OCI-LY1 (cell line): ENCODE results near the gene PPP1R15B.

ENCODE experiments used
- H2AFZ ChIP-seq: fragments of 200-600 bp; sonication (generic), shearing (Covaris generic); 2 replicates; pipeline ENCODE4 v1.6.0; 2014; ENCODE audit warnings: antibody characterized with exemption, mild to moderate bottlenecking, low read length
- H3F3A ChIP-seq: fragments of 200-600 bp; sonication (generic), shearing (Covaris generic); 2 replicates; pipeline ENCODE4 v1.6.0; 2014; ENCODE audit warnings: mild to moderate bottlenecking, antibody characterized with exemption, low read length, moderate library complexity; ENCODE audit not compliant: insufficient read depth
- H3K27ac ChIP-seq: fragments of 200-600 bp; sonication (generic); 2 replicates; pipeline ENCODE4 v1.5.1; 2014; ENCODE audit warnings: low read length, mixed run types, mild to moderate bottlenecking, low read depth; ENCODE audit not compliant: poor library complexity, severe bottlenecking
- H3K27me3 ChIP-seq: fragments of 200-600 bp; sonication (generic); 2 replicates; pipeline ENCODE4 v1.6.0; 2014; ENCODE audit warnings: antibody characterized with exemption, mild to moderate bottlenecking, low read length, moderate library complexity; ENCODE audit not compliant: insufficient read depth
- H3K36me3 ChIP-seq: fragments of 200-600 bp; sonication (generic); 2 replicates; pipeline ENCODE4 v1.6.1; 2014; ENCODE audit warnings: mild to moderate bottlenecking, antibody characterized with exemption, low read length, moderate library complexity, mixed read lengths; ENCODE audit not compliant: insufficient read depth
- H3K4me1 ChIP-seq: fragments of 200-600 bp; sonication (generic); 2 replicates; pipeline ENCODE4 v1.5.1; 2014; ENCODE audit warnings: mild to moderate bottlenecking, low read length, moderate library complexity; ENCODE audit not compliant: insufficient read depth, severe bottlenecking
- H3K4me2 ChIP-seq: fragments of 200-600 bp; sonication (generic), shearing (Covaris generic); 2 replicates; pipeline ENCODE4 v1.6.1; 2014; ENCODE audit warnings: low read length
- H3K4me3 ChIP-seq: fragments of 200-600 bp; sonication (generic); 2 replicates; pipeline ENCODE4 v1.5.1; 2014; ENCODE audit warnings: low read length, low read depth, mild to moderate bottlenecking, mixed read lengths; ENCODE audit not compliant: poor library complexity, severe bottlenecking
- H3K79me2 ChIP-seq: fragments of 200-600 bp; shearing (Covaris generic); 2 replicates; pipeline ENCODE4 v1.6.1; 2016; ENCODE audit warnings: mixed run types, low read length, mixed read lengths; ENCODE audit not compliant: insufficient read depth
- H3K9ac ChIP-seq: fragments of 200-600 bp; sonication (generic), shearing (Covaris generic); 2 replicates; pipeline ENCODE4 v1.6.1; 2014; ENCODE audit warnings: mild to moderate bottlenecking, low read length, mixed read lengths
- H3K9me2 ChIP-seq: fragments of 200-600 bp; sonication (generic), shearing (Covaris generic); 2 replicates; pipeline ENCODE4 v1.6.1; 2014; ENCODE audit warnings: low read depth, mild to moderate bottlenecking, low read length, mixed read lengths
- H3K9me3 ChIP-seq: fragments of 200-600 bp; shearing (Covaris generic); 2 replicates; pipeline ENCODE4 v1.6.1; 2014; ENCODE audit warnings: low read length, mixed read lengths
- H4K20me1 ChIP-seq: fragments of 200-600 bp; sonication (generic), shearing (Covaris generic); 2 replicates; pipeline ENCODE4 v1.6.0; 2016; ENCODE audit warnings: mild to moderate bottlenecking, low read length; ENCODE audit not compliant: insufficient read depth
- EZH2 ChIP-seq: fragments of 200-600 bp; sonication (generic), shearing (Covaris generic); IDR thresholded peaks from 2 replicates; pipeline ENCODE4 v1.8.0; 2017; ENCODE audit warnings: borderline replicate concordance, mixed run types, mild to moderate bottlenecking, antibody characterized with exemption, low read length, moderate library complexity, mixed read lengths
- TF ChIP-seq, protein P1 (sequence below): fragments of 200-600 bp; sonication (generic), shearing (Covaris generic); IDR thresholded peaks from 2 replicates; pipeline ENCODE4 v1.5.1; 2017; ENCODE audit warnings: mild to moderate bottlenecking, antibody characterized with exemption, low read length, moderate library complexity, mixed read lengths

PPP1R15B gene

DNA sequence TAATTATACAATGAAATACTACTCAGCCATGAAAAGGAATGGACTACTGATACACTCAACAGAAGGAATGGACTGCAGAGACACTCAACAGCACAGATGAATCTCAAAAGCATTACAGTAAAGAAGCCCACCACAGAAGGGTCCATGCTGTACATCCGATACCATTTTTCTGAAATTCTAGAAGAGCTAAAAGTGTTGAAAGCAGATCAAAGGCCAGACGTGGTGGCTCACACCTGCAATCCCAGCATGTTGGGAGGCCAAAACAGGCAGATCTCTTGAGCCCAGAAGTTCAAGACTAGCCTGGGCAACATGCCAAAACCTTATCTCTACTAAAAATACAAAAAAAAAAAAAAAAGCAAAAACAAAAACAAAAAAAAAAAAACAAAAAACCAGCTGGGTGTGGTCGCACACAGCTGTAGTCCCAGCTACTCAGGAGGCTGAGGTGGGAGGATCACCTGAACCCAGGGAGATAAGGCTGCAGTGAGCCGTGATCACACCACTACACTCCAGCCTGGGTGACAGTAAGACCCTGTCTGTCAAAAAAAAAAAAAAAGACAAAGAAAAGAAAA is 15.5 kb downstream of the PPP1R15B start:
- Histone ChIP-seq H3K27ac (no peak overlapping the region), H3F3A (no peaks in the 10 kb centered on the region), H3K27me3 (no peaks in the 10 kb centered on the region), H3K9ac (no peak overlapping the region), H2AFZ (no peak overlapping the region), H3K36me3 (peaks cover 47% of the 10 kb centered on the region), H3K4me1 (no peaks in the 10 kb centered on the region), H3K4me3 (no peak overlapping the region), H3K79me2 (no peaks in the 10 kb centered on the region), H4K20me1 (no peaks in the 10 kb centered on the region), H3K9me3 (0 out of 2 replicates have a peak, but pooled peaks cover 3% of the 10 kb centered on the region), H3K4me2 (no peak overlapping the region), H3K9me2 (no peaks in the 10 kb centered on the region)
- no peak for TF ChIP-seq EZH2
- TF ChIP-seq, protein P1, sequence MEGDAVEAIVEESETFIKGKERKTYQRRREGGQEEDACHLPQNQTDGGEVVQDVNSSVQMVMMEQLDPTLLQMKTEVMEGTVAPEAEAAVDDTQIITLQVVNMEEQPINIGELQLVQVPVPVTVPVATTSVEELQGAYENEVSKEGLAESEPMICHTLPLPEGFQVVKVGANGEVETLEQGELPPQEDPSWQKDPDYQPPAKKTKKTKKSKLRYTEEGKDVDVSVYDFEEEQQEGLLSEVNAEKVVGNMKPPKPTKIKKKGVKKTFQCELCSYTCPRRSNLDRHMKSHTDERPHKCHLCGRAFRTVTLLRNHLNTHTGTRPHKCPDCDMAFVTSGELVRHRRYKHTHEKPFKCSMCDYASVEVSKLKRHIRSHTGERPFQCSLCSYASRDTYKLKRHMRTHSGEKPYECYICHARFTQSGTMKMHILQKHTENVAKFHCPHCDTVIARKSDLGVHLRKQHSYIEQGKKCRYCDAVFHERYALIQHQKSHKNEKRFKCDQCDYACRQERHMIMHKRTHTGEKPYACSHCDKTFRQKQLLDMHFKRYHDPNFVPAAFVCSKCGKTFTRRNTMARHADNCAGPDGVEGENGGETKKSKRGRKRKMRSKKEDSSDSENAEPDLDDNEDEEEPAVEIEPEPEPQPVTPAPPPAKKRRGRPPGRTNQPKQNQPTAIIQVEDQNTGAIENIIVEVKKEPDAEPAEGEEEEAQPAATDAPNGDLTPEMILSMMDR = no peak

DNA sequence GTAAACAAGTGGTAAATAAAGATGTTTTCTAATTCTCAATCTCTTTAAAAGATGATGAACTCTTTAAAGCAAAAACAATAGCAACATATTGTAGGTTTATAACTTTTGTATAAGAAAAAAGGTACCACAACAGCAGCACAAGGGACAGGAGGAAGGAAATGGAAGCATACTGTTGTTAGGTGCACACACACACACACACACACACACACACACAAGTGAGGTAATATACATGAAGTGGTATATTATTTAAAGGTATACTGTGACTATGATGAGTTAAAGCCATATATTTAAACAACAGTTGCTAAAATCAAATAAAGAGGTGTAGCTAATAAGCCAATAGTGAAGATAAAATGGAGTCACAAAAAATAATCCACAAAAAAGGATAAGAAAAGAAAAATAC is 20.0 kb downstream of the PPP1R15B start:
- no peaks in the 10 kb centered on the region for H3K79me2 ChIP-seq
- H3K4me3 ChIP-seq = no peak overlapping the region
- no peak overlapping the region for H3K4me2 ChIP-seq
- H3K36me3 ChIP-seq = peaks cover 9% of the 10 kb centered on the region
- H2AFZ ChIP-seq = no peak overlapping the region
- H3K9ac ChIP-seq = no peak overlapping the region
- no peaks in the 10 kb centered on the region for H4K20me1 ChIP-seq
- 0 out of 2 replicates have a peak, but pooled peaks cover 3% of the 10 kb centered on the region for H3K9me3 ChIP-seq
- H3K4me1 ChIP-seq = no peaks in the 10 kb centered on the region
- H3K27me3 ChIP-seq = no peaks in the 10 kb centered on the region
- no peak for TF ChIP-seq EZH2
- TF ChIP-seq, protein P1 = no peak
- H3K27ac ChIP-seq = no peak overlapping the region
- no peaks in the 10 kb centered on the region for H3K9me2 ChIP-seq
- H3F3A ChIP-seq = no peaks in the 10 kb centered on the region

DNA sequence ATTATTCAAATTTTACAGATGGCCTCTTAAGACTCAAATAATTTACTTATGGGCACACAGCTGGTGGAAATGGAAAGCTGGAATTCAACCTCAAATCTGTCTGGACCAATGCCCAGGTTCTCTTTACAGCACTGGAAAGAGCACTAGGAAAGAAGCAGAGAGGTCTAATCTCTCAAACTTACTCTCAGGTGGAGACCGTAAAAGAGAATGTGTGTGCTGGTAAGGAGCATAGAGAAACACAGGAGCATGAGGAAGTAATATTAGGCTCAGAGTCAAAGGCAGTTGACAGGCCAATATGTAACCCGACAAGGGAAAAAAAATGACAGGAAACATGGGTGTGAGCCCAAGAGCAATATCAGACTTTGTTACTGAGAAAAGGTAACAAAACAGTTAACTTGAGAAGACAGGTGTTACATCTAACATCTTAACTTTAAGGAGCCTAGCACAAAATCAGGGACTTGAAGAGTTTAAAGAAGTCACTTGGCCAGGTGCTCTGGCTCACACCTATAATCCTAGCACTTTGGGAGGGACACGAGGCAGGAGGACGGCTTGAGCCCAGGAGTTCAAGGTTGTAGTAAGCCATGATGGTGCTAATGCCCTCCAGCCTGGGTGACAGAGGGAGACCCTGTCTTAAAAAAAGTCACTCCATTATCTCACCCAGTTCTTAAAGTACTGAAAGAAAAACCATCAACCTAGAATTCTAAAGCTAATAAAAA is 20.7 kb downstream of the PPP1R15B start:
- H3K4me3 ChIP-seq = no peak overlapping the region
- 0 out of 2 replicates have a peak, but pooled peaks cover 3% of the 10 kb centered on the region for H3K9me3 ChIP-seq
- H3K79me2 ChIP-seq = no peaks in the 10 kb centered on the region
- peaks cover 2% of the 10 kb centered on the region for H3K36me3 ChIP-seq
- H2AFZ ChIP-seq = no peak overlapping the region
- H3K4me1 ChIP-seq = no peaks in the 10 kb centered on the region
- H3K27ac ChIP-seq = no peak overlapping the region
- H3K9ac ChIP-seq = no peak overlapping the region
- H3K9me2 ChIP-seq = no peaks in the 10 kb centered on the region
- H4K20me1 ChIP-seq = no peaks in the 10 kb centered on the region
- H3K4me2 ChIP-seq = no peak overlapping the region
- no peaks in the 10 kb centered on the region for H3K27me3 ChIP-seq
- no peaks in the 10 kb centered on the region for H3F3A ChIP-seq
- TF ChIP-seq, protein P1 = no peak
- TF ChIP-seq EZH2 = no peak
